HG03039 (cell line): ENCODE results near the gene SLC45A1.

ENCODE experiments used
- ATAC-seq: cut with Tn5 transposase; IDR thresholded peaks from one replicate; pipeline ENCODE4 v1.9.1; 2021; ENCODE audit warnings: mild to moderate bottlenecking, moderate library complexity; ENCODE audit not compliant: unreplicated experiment

SLC45A1 gene

GRCh38 chr1:8307628-8308027 is 10.3 kb upstream of the SLC45A1 start:
- ATAC-seq: no peak

DNA sequence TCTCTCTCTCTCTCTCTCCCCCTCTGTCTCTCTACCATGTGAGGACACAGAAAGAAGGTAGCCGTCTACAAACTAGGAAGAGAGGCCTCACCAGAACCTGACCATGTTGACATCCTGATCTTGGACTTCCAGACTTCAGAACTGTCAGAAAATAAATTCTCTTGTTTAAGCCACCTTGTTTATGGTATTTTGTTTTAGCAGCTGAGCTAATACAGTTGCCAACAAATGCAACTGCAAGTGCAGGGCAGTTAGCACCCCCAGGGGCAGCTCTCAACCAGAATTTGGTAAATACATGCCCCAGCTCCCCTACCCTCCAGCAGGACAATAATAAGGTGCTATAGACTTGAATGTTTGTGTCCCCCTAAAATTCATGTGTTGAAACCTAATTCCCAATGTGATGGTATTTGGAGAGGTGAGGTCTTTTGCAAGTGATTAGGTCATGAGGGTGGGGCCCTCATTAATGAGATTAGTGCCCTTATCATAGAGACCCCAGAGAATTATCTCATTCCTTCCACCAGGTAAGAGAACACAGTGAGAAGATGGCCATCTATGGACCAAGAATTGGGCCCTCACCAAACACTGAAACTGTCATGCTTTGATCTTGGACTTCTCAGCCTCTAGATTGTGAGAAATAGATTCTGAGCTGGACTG is 6.7 kb upstream of the SLC45A1 start:
- ATAC-seq: no peak

GRCh38 chr1:8312235-8313218 is 5.4 kb upstream of the SLC45A1 start:
- no peak for ATAC-seq

DNA sequence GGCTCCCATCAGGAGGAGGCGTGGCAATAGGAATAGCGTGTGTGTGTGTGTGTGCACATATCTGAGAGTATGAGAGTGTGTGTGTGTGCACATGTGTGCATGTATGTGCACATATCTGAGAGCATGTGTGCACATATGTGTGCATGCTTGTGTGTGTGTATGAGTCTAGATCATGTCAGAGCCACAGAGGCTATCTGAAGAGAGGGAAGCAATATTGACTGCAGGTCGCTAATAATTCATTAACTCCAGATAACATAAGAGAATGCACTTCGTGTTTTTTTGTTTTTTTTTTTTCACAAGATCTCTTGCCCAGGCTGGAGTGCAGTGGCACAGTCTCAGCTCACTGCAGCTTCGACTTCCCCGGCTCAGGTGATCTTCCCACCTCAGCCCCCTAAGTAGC is 4.7 kb upstream of the SLC45A1 start:
- no peak for ATAC-seq

DNA sequence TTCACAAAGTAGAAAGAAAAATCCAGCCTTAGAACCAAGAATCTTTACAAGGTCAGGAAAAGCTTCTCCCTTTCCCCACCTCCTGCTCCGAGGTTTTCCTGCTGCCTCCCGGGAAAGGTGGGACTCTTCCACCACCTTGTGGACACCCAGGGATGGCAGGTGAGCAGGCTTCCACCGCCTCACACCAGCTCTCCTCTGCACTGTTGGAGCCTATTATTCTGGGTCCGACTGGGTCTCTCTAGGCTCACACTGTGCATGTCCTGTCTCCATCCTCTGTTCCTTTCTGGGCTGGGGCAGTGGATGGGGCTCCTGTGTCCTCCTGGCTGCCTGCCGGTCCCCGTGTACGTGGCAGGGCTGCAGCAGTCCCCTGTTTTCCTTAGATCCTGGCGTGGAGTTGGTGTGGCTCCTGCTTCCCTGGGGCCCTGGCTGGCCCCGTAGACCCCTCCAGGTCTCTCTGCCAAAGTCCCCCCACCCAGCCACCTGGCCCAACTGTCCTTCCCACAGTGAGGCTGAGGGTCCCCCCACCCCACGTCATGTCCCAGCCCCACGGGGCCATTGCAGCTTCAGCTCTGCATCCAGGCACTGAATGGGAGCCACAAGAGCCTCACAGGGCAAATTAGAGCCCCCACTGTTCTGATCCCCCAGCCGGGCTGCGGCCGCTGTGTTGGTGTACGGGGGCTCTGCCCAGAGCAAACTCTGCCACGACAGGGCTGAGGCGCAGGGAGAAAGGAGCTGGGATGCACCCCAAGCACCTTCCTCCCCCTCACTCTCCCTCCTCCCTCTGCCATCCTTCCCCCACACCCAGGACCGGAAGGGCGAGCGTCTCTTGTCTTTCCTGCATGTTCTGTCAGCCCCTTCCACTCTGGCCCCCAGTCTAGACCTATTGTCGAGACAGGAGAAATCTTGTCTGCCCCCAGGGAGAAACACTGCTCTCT is 3.3 kb upstream of the SLC45A1 start:
- ATAC-seq: no peak

DNA sequence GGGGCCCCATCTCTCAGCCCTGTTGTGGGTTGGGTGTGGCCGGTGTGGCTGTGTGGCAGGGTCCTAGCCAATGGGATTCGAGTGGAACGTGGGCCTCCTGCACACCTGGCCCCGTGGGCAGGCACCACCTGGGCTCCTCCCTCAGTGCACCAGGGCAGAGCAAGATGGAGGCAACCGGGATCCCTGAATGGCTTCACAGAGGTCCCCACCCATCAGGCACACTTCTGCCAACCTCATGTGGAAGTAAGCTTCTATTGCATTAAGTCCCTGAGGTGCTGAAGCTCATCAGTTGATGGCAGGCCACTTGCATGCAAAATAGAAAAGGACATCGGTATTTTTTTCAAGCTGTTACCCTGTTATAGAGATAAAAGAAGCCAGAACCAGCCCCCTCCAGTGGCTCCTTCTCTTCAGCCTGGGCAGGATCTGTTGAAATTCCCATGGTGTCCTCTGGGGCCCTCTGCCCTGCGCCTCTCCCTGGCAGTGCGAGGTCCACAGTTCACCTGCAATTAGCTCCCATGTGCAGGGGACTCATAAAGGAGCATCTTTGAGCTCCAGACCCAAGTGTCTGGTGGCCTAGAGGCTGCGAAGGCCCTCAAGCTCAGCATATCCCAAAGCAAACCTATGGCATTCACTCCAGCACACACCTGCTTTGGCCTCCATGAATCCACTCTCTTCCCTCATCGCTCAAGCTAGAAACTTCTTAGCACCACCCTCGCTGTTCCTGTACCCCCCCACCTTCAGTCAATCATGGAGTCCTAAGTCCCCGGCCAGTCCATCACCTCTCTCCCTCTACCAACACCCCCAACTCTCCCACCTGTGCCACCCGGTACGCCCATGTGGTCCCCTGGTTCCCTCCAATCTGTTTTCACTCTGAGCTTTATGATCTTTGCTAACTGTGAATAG is 2.1 kb upstream of the SLC45A1 start:
- no peak for ATAC-seq

- ATAC-seq: no peak
Observed at GRCh38 chr1:8318436-8318835, 522 bp downstream of the SLC45A1 start.

DNA sequence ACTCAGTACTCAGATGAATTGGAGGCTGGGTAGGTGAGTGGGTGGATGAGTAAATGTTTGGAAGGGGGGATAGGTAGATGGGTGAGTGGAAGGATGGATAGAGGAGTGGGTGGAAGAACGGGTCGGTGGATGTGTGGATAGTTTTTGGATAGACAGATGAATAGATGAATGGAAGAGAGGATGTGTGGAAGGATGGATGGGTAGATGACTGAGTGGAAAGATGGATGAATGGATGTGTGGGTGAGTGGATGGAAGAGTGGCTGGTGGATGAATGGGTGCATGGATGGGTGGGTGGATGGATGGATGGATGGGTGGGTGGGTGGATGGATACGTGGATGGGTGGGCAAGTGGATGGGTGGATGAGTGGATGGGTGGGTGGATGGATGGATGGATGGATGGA is 3.7 kb downstream of the SLC45A1 start:
- no peak for ATAC-seq

GRCh38 chr1:8323706-8324105 is 5.8 kb downstream of the SLC45A1 start:
- no peak for ATAC-seq

- ATAC-seq: no peak
Observed at GRCh38 chr1:8324176-8324810, 6.4 kb downstream of the SLC45A1 start.

DNA sequence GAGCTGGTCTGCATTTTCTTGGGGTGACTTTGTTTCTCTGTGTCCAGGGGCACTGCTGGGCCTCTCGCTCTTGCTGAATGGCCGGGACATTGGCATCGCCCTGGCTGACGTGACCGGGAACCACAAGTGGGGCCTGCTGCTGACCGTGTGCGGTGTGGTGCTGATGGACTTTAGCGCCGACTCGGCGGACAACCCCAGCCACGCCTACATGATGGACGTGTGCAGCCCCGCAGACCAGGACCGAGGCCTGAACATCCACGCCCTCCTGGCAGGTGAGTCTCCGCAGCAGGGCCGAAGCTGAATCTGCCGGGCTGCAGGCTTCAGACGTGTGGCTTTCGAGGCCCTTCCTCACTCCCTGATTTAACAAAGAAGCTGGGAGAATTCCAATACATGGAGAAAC is 7.9 kb downstream of the SLC45A1 start:
- no peak for ATAC-seq

- no peak for ATAC-seq
Observed at GRCh38 chr1:8326265-8326664, 8.4 kb downstream of the SLC45A1 start.

- ATAC-seq: no peak
Observed at GRCh38 chr1:8328271-8328670, 10.4 kb downstream of the SLC45A1 start.

DNA sequence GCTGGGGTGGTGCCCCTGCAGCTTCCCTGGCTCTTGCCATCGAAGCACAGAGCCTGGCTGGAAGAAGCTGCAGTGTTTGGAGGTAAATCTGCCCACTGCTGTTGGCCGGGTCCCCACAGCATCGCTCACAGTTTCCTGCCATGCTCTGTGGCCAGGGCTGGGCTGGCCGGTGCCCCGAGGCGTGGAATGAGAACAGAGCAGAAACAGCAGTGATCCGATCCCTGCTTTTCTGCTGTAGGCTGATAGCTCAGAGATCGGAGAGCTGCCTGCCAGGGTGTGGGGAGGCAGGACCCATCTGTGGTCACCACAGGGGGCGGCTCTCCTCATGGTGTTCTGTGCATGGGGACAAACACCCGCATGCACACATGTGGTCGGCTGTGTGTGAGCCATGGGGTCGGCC is 11.5 kb downstream of the SLC45A1 start:
- no peak for ATAC-seq

GRCh38 chr1:8329858-8330257 is 11.9 kb downstream of the SLC45A1 start:
- no peak for ATAC-seq

GRCh38 chr1:8330271-8331125 is 12.6 kb downstream of the SLC45A1 start:
- no peak for ATAC-seq

DNA sequence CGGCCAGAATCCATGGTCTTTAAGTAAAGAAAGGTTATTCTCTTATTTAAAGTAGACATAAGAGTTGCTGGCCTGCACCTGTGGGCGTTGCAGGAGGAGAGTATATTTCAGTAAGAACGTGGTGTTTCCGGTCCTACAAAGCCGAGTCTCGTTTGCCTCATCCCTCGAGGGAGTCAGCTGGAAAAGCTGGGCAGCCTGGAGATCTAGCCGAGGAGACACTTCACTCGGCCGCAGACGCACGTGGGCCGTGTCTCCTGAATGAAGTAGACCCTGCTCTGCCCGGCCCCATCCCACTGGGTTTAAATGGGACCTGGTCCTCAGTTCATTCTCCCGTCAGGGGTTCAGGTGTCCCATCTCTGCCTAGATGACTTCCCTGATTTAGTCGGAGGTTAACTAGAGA is 14.9 kb downstream of the SLC45A1 start:
- no peak for ATAC-seq

- ATAC-seq: no peak
Observed at GRCh38 chr1:8333246-8333987, 15.5 kb downstream of the SLC45A1 start.
